ENCODE data around the gene ALOX15B.
A peak's percentile ranks its signal among the peaks of the same experiment; 100 is the strongest.
"Not testable (repeated sequence)": the region's sequence is repeated elsewhere in the genome, so short reads cannot be mapped to it uniquely, and the experiment has no call there.

ALOX15B gene

GRCh38 chr17:8056232-8056975 is 17.5 kb downstream of the ALOX15B start:
- peak; percentile 58 for DNase-seq (ENCODE audit: low read depth)
- H3K4me3 ChIP-seq (ENCODE audit: low read depth, low read length), result no peak overlapping the region

GRCh38 chr17:8056976-8057625 is 18.2 kb downstream of the ALOX15B start:
- no peak for DNase-seq (ENCODE audit: low read depth)
- no peak overlapping the region for H3K4me3 ChIP-seq (ENCODE audit: low read depth, low read length)

- peak; percentile 46 for DNase-seq (ENCODE audit: low read depth)
- no peak overlapping the region for H3K4me3 ChIP-seq (ENCODE audit: low read depth, low read length)
Measured at GRCh38 chr17:8057691-8058114, 18.8 kb downstream of the ALOX15B start.

DNA sequence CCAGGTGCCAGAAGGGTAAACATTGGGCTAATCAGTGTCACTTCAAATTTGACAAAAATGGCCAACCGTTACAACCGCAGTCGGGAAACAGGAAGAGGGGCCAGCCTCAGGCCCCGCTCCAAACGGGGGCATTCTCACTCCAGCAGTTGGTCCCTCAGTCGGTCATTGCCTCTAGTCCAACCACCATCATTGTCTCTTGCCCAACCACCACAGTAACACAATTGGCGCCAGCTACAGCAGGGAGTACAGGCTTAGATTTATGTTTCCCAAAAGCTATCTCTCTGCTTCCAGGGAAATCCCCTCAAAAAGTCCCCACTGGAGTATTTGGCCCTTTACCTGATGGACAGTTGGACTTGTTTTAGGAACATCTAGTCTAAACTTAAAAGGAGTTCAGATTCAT is 20.3 kb downstream of the ALOX15B start:
- DNase-seq (ENCODE audit: low read depth), result no peak
- H3K4me3 ChIP-seq (ENCODE audit: low read depth, low read length), result no peak overlapping the region

DNA sequence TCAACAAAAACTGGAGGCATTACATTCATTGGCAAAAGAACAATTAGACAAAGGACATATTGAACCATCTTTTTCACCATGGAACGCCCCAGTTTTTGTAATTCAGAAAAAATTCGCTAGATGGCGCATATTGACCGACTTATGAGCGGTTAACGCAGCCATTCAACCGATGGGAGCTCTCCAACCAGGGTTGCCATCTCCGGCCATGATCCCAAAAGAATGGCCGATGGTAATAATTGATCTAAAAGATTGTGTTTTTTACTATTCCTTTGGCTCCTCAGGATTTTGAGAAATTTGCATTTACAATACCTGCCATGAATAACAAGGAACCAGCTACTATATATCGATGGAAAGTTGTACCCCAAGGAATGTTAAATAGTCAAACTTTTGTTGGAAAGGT is 21.4 kb downstream of the ALOX15B start:
- DNase-seq (ENCODE audit: low read depth), result no peak
- H3K4me3 ChIP-seq (ENCODE audit: low read depth, low read length), result no peak overlapping the region

DNA sequence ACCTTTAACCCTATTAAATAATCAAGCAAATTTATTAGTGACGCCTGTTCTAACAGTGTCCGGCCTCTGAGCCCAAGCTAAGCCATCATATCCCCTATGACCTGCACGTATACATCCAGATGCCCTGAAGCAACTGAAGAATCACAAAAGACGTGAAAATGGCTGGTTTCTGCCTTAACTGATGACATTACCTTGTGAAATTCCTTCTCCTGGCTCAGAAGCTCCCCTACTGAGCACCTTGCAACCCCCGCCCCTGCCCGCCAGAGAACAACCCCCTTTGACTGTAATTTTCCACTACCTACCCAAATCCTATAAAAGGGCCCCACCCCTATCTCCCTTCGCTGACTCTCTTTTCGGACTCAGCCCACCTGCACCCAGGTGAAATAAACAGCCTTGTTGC is 23.0 kb downstream of the ALOX15B start:
- H3K4me3 ChIP-seq (ENCODE audit: low read depth, low read length); DNase-seq (ENCODE audit: low read depth): not testable (repeated sequence)

- peak overlapping the region; percentile 15 for H3K4me3 ChIP-seq (ENCODE audit: low read depth, low read length)
- DNase-seq (ENCODE audit: low read depth), result no peak
Measured at GRCh38 chr17:8062435-8062806, 23.6 kb downstream of the ALOX15B start.

DNA sequence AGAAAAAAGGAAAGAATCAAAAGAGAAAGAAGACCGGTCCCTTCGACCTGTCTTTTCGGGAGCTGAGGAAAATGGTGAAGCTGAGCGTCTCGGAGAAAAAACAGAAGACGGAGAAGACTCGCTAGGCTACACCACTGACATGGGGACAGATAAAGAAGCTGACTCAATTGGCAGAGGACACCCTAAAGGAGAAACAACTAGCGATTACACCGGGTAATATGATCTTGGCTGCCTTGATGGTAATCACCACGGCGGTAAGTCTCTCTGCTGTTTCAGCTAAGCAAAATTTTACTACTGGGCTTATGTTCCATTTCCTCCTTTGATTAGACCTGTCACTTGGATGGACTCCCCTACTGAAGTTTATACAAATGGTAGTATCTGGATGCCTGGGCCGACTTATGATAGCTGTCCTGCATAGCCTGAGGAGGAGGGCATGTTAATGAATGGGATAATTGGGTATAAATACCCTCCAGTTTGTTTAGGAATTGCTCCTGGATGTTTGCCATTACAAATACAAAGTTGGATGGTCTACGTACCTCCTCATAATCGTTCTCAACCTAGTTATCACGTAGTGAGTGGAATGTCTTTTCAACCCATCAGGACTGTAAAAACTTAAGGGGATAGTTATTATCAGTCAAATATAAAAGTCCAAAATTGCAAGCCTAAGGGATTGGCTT is 24.1 kb downstream of the ALOX15B start:
- peak overlapping the region; percentile 15 for H3K4me3 ChIP-seq (ENCODE audit: low read depth, low read length)

DNA sequence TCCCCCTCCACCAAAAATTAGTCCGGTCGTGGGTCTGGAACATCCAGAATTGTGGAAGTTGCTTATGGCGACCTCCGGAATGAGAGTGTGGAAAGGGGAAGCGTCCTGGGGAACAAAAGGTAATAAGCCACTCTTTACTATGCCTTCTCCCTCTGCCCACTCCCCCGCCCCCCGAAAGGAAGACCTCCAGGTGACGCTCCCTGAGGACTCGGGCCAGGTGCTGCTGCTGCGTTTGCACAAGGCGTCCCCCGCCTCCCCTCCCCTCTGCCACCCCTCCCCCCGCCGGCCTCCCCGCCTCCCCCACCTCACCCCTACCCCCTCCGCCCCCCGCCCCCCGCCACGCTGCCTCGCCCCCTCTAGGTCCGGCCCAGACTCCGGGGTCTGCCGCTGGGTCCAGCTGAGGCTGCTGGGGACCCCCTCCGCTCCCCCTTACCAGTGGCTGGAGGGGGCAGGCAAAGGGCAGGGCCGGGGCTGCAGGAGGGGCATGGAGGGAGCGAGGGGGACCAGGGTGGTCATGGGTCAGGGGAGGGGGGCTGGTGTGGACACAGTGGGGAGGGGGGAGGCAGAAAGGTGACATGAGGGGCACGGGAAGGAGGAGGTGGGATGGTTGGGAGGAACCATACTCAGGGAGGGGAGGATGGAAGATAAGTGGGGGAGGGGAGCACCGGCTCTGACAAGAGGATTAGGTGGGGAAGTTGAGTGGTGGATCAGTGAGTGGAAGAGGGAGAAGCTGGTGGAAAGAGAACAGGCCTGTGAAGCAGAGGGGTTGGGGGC is 25.1 kb downstream of the ALOX15B start:
- DNase-seq (ENCODE audit: low read depth), result no peak

More for the DNA sequence above, 24.1 kb downstream of the ALOX15B start:
- DNase-seq (ENCODE audit: low read depth), result no peak

DNA sequence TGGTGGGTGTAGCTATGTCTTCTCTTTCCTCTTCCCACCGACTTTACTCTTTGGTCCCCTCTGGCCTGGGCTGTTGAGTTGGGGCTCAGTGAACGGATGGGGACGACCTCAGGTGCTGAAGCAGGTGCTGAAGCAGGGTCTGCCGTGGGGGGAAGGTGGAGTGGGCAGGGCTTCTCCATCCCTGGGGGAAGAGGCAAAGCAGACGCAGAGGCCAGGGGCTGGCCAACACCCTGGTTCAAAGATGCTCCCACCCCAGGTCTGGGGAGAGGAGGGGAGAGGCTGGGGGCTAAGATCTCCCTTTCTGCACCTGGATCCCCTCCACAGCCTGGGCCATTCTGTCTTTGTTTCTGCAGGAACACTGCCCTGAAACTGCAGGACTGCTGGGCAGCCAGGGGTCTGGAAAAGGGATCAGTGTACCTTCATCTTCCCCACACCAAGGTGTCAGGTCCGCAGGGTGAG is 25.7 kb downstream of the ALOX15B start:
- DNase-seq (ENCODE audit: low read depth), result no peak
- no peak overlapping the region for H3K4me3 ChIP-seq (ENCODE audit: low read depth, low read length)

More for the DNA sequence above, 25.1 kb downstream of the ALOX15B start:
- H3K4me3 ChIP-seq (ENCODE audit: low read depth, low read length), result no peak overlapping the region

- no peak for DNase-seq (ENCODE audit: low read depth)
- no peak overlapping the region for H3K4me3 ChIP-seq (ENCODE audit: low read depth, low read length)
Measured at GRCh38 chr17:8066841-8067775, 28.2 kb downstream of the ALOX15B start.

- no peak overlapping the region for H3K4me3 ChIP-seq (ENCODE audit: low read depth, low read length)
- DNase-seq (ENCODE audit: low read depth), result no peak
Measured at GRCh38 chr17:8067806-8068205, 28.9 kb downstream of the ALOX15B start.

GRCh38 chr17:8068736-8069586 is 30.1 kb downstream of the ALOX15B start:
- H3K4me3 ChIP-seq (ENCODE audit: low read depth, low read length), result no peak overlapping the region
- no peak for DNase-seq (ENCODE audit: low read depth)

GRCh38 chr17:8069587-8069860 is 30.7 kb downstream of the ALOX15B start:
- no peak for DNase-seq (ENCODE audit: low read depth)

DNA sequence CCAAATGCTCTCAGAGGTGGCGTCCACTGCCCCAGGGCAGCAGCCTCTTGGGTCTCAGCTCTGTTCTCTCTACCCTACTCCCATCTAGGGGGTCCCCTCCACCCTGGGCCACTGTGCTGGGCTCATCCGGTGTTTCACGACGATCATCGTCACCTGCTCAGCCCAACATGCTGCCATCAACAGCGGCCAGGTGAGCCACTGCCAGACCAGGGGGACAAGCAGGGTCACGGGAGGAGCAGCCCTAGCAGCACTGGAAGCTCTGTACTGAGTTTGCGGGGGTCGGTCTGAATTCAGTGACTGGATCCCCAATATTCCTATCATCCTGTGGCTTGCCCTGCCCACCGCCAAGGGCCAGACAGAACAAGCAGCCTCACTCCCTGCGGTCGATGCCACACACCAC is 32.6 kb downstream of the ALOX15B start:
- DNase-seq (ENCODE audit: low read depth), result no peak
- no peak overlapping the region for H3K4me3 ChIP-seq (ENCODE audit: low read depth, low read length)

More at GRCh38 chr17:8069587-8069860, 30.7 kb downstream of the ALOX15B start:
- H3K4me3 ChIP-seq (ENCODE audit: low read depth, low read length), result no peak overlapping the region

DNA sequence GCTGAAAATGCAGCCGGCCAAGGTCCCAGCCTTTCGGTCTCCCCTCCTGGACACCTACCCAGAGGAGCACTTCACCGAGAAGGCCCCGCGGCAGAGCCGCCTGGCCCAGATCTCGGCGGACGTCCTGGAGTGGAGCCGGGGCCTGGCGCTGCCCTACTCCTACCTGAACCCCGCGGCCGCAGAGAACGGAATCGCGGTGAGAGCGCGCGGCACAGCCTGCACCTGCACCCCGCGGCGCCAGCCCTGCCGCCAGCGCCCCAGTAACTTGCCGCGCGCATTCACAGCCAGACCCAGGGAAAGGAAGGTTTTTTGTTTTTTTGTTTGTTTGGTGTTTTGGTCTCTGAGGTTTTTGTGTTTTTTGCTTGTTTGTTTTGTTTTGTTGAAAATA is 33.5 kb downstream of the ALOX15B start:
- no peak overlapping the region for H3K4me3 ChIP-seq (ENCODE audit: low read depth, low read length)
- no peak for DNase-seq (ENCODE audit: low read depth)

DNA sequence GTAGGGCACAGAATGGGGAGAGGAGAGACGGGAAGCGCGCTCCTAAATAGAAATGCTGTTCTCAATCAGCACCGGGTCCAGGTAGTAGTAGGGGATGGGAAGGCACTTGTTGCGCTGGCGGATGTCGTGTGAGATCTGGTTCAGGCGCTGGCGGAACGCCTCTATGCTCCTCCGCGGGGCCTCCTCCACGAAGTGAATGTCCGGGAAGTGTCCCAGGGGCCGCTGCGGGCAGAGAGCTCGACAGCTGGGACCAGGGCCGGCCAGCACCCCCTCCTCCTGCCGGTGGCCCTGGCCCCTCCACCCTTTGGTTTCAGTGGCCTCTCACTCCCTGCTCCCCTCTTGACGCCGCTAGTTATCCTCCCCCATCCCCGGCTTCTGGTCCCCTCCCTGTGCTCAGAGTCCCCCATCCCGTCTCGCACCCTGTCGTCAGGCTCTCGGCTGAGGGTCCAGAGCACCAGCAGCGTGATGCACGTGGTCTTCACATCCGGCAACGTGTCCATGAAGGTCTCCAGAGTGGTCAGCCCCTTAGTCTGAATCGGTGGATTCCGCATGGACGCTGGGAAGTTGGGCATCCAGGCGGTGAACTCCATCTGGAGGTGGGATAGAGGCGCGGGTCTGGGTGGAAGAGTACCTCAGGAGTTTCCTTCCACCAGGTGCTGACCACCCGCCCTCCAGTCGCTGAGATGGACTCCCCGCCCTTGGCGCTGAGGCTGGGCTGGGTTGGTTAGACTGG is 34.0 kb downstream of the ALOX15B start:
- no peak overlapping the region for H3K4me3 ChIP-seq (ENCODE audit: low read depth, low read length)
- no peak for DNase-seq (ENCODE audit: low read depth)

Measured in skeletal muscle cell (primary cell).